ENCODE measurements around the gene SPRTN. TPM values are rescaled to one million over a fixed set of nuclear protein-coding genes. Genes with fewer than 3 reads are reported as not detected.
A peak's percentile ranks its signal among the peaks of the same experiment; 100 is the strongest.

SPRTN gene
- total RNA-seq (2021; fragmentation: NEBNext Ultra II Directional; extraction: Animal tissue kit (Norgen Biotek cat#: 25700)) (11.8 and 15.1 TPM in 2 replicates), polyA plus RNA-seq (2011; rRNA removed) (6.6 and 9.1 TPM in 2 replicates), polyA minus RNA-seq (2011; rRNA and poly(A)+ RNA removed) (7.7 and 12.0 TPM in 2 replicates)
- 8.2 TPM for polyA plus RNA-seq (2011; cell fraction: cytosol; rRNA removed)
- 9.1 TPM for polyA plus RNA-seq (2011; cell fraction: nucleus; rRNA removed)
- 6.8 to 8.2 TPM (median 7.7 TPM) in 4 replicates for polyA plus RNA-seq (2012, experiment 1 of 2)
- 0.52 TPM for polyA plus RNA-seq (2012, experiment 2 of 2)
- 10.9 TPM for polyA plus RNA-seq (2013, experiment 1 of 2)
- polyA plus RNA-seq (2013, experiment 2 of 2) = 10.3 TPM
- polyA minus RNA-seq (2011; cell fraction: cytosol; rRNA and poly(A)+ RNA removed) = 9.3 TPM
- 17.4 TPM for polyA minus RNA-seq (2011; cell fraction: nucleus; rRNA and poly(A)+ RNA removed)
- long read RNA-seq, experiment 1, partial matches to known transcripts = 1 of 5 reads
- long read RNA-seq, experiment 1, other reads (novel, unspliced or antisense) = 0 of 5 reads
- long read RNA-seq, experiment 2, transcript SPRTN-202 (5 exons, 3,468 nt) = major isoform, 11 of 14 reads
- long read RNA-seq, experiment 2, partial matches to known transcripts = 0 of 14 reads
- long read RNA-seq, experiment 2, other reads (novel, unspliced or antisense) = 2 of 14 reads

GRCh38 chr1:231338270-231339128 is at the start of gene SPRTN:
TSS of gene SPRTN (plus strand) at chr1:231338293. CDS start at chr1:231338384, 91 bp downstream.
- Histone ChIP-seq H2AK5ac (ENCODE audit: low read depth, low read length) (no peak within 1 kb of the TSS), H2AFZ (ENCODE audit: low read length) (peak within 1 kb of the TSS; percentile 99), H2BK5ac (ENCODE audit: low read depth, low read length) (peak within 1 kb of the TSS; percentile 97), H2BK20ac (ENCODE audit: low read length) (no peak within 1 kb of the TSS), H3K27me3 (replicated peaks in 1 of 4; ENCODE audit: control insufficient read depth in 3 of 4, extremely low read depth in 1 of 4, insufficient read depth in 3 of 4, low read length in 3 of 4) (no peaks in the 10 kb centered on the region), H4K8ac (ENCODE audit: extremely low read depth, insufficient read depth, low read length) (peak within 1 kb of the TSS; percentile 90), H3K4me3 (ENCODE audit: extremely low read depth in 1 of 4, insufficient read depth in 2 of 4, low read depth in 3 of 4, low read length in 4 of 4) (peak within 1 kb of the TSS; percentile 89 to 100 (median 98)), H2BK120ac (replicated peaks; ENCODE audit: low read depth, low read length) (no peak within 1 kb of the TSS), H3K23ac (ENCODE audit: insufficient read length) (no peak within 1 kb of the TSS), H3K23me2 (ENCODE audit: low read depth, low read length) (peaks cover 20% of the 10 kb centered on the region), H4K5ac (ENCODE audit: insufficient read length, low read depth, low read length) (peak within 1 kb of the TSS; percentile 72), H4K20me1 (replicated peaks in 1 of 2; ENCODE audit: control insufficient read depth in 1 of 2, insufficient read depth in 2 of 2, low read length in 2 of 2) (peaks cover 5% of the 10 kb centered on the region in 2 experiments), H2BK15ac (ENCODE audit: low read length) (no peak within 1 kb of the TSS), H3K18ac (ENCODE audit: extremely low read depth, low read length) (peak within 1 kb of the TSS; percentile 88), H3K14ac (ENCODE audit: insufficient read length) (no peak within 1 kb of the TSS), H3K79me1 (ENCODE audit: low read depth, low read length) (peaks cover 9% of the 10 kb centered on the region; the same call in 1 of the 2 replicates), H3K36me3 (ENCODE audit: control insufficient read depth in 2 of 4, insufficient read depth in 4 of 4, low read length in 3 of 4) (peaks cover 0 to 6% (median 3%) of the 10 kb centered on the region in 4 experiments; a peak in 5 of 8 replicates), H3K9me3 (ENCODE audit: insufficient read depth in 2 of 2, low read depth in 1 of 2, low read length in 1 of 2) (no peaks in the 10 kb centered on the region), H3K4me2 (ENCODE audit: insufficient read depth in 1 of 2, low read depth in 2 of 2, low read length in 2 of 2) (peak within 1 kb of the TSS; percentile 93 to 98), H3K56ac (replicated peaks; ENCODE audit: insufficient read length, low read depth, low read length) (peak within 1 kb of the TSS; percentile 92), H2BK12ac (ENCODE audit: low read depth, low read length) (peak within 1 kb of the TSS; percentile 80; the same call in 1 of the 2 replicates), H3K79me2 (ENCODE audit: control insufficient read depth in 1 of 2, insufficient read depth in 2 of 2, low read length in 2 of 2) (peaks cover 13 to 56% of the 10 kb centered on the region in 2 experiments), H4K91ac (replicated peaks; ENCODE audit: insufficient read length, low read length) (peak within 1 kb of the TSS; percentile 85), H3K4me1 (replicated peaks in 1 of 4; ENCODE audit: control insufficient read depth in 3 of 4, insufficient read depth in 4 of 4, low read length in 3 of 4) (peaks cover 6 to 19% (median 8%) of the 10 kb centered on the region in 4 experiments), H3K9ac (replicated peaks in 1 of 4; ENCODE audit: extremely low read depth in 1 of 4, low read depth in 3 of 4, low read length in 3 of 4) (peak within 1 kb of the TSS; percentile 73 to 90 (median 88)), H3K27ac (ENCODE audit: low read depth, low read length) (peak within 1 kb of the TSS; percentile 78; the same call in 1 of the 2 replicates), H3K4ac (replicated peaks; ENCODE audit: insufficient read length, low read depth, low read length) (peak within 1 kb of the TSS; percentile 44)
- DNase-seq (ENCODE audit: low read depth in 1 of 2, low spot score in 2 of 2) = no peak
- ChIA-PET POLR2A (ENCODE audit: partially characterized antibody) (interaction anchor here (1.0 to 1.8 kb wide), 5 partner anchors 11 to 168 kb away, joined by 3 to 8 read pairs (median 4); partner anchors contain the start of gene EGLN1), CTCF (ENCODE audit: partially characterized antibody) (interaction anchor here (0.5 to 2.6 kb wide), 6 partner anchors 17 to 265 kb away, joined by 3 to 6 read pairs (median 4); no protein-coding TSS in a partner anchor)
- 4% methylated on average over 42 of the region's 43 CpGs; no CpG with 5 or more reads in 1 of the 2 experiments for WGBS, 2 experiments (ENCODE audit: extremely low coverage in 1 of 2, insufficient coverage in 1 of 2, insufficient read length in 1 of 2, insufficient replicate concordance in 2 of 2, low coverage in 1 of 2, low lambda C conversion rate in 2 of 2, missing lambda C conversion rate in 1 of 2)
- FAIRE-seq = no peak
- TF ChIP-seq SRF (IDR thresholded peaks at IDR 0.05; ENCODE audit: low read depth, low read length) (no peak), CTCF (IDR thresholded peaks at IDR 0.05; ENCODE audit: control extremely low read depth in 1 of 3, insufficient read depth in 1 of 3, low read depth in 1 of 3, low read length in 3 of 3) (no peak), SIRT6 (IDR thresholded peaks at IDR 0.05; ENCODE audit: low read length) (no peak), SUZ12 (IDR thresholded peaks at IDR 0.05; ENCODE audit: low read length) (no peak), NRF1 (IDR thresholded peaks at IDR 0.05; ENCODE audit: low read depth, low read length) (no peak)
